CD4-positive, alpha-beta memory T cell (primary cell): ENCODE measurements around the gene STARD4. TPM values are rescaled to one million over a fixed set of nuclear protein-coding genes. Genes with fewer than 3 reads are reported as not detected.

Source experiments
- CTCF ChIA-PET: fragments of 350-600 bp; sonication (Branson Sonifier 250); formaldehyde crosslinking; loops from one replicate; lab custom pipeline; 2021; ENCODE audit warnings: inconsistent platforms; ENCODE audit not compliant: partially characterized antibody; lab: Charles Lee
- POLR2A ChIA-PET: fragments of 350-600 bp; sonication (Branson Sonifier 250); formaldehyde crosslinking; loops from one replicate; lab custom pipeline; 2021; ENCODE audit not compliant: partially characterized antibody; lab: Charles Lee
- DNase-seq, 5 donors: peaks; one replicate each; pipeline versions ENCODE4 v3.0.0 to v3.0.0-alpha.2; 2020 to 2022; ENCODE audit warnings: mixed read lengths in 1 of 5
- H3K27ac ChIP-seq: one replicate; pipeline ENCODE4 v1.7.0; 2013; ENCODE audit warnings: low read depth, low read length
- H3K27me3 ChIP-seq: 2 replicates; pipeline ENCODE4 v1.7.0; 2013; ENCODE audit warnings: mild to moderate bottlenecking, low read length, moderate library complexity; ENCODE audit not compliant: insufficient read depth
- H3K36me3 ChIP-seq: 2 replicates; pipeline ENCODE4 v1.7.0; 2013; ENCODE audit warnings: mild to moderate bottlenecking, low read length, moderate library complexity; ENCODE audit not compliant: insufficient read depth
- H3K4me1 ChIP-seq: 2 replicates; pipeline ENCODE4 v1.7.0; 2013; ENCODE audit warnings: mild to moderate bottlenecking, low read length, moderate library complexity; ENCODE audit not compliant: insufficient read depth
- H3K4me3 ChIP-seq, 2 donors: one replicate each; pipeline ENCODE4 v1.7.0; 2013; ENCODE audit warnings: low read length in 2 of 2, mild to moderate bottlenecking in 1 of 2
- H3K9me3 ChIP-seq, 2 donors: one replicate each; pipeline ENCODE4 v1.7.0; 2013; ENCODE audit warnings: low read length in 2 of 2, control low read depth in 1 of 2; ENCODE audit not compliant: control insufficient read depth in 1 of 2
- H3K27ac Mint-ChIP-seq, 7 donors: one replicate each; pipeline ENCODE4 v1.8.0; 2020 to 2021; ENCODE audit warnings: mixed read lengths in 7 of 7, mild to moderate bottlenecking in 6 of 7, inconsistent platforms in 3 of 7, moderate library complexity in 3 of 7
- H3K27me3 Mint-ChIP-seq, 2 donors: one replicate each; pipeline ENCODE4 v1.8.0; 2020 to 2021; ENCODE audit warnings: mixed read lengths in 2 of 2
- H3K36me3 Mint-ChIP-seq, 2 donors: one replicate each; pipeline ENCODE4 v1.8.0; 2020 to 2021; ENCODE audit warnings: mixed read lengths in 2 of 2, inconsistent platforms in 1 of 2, mild to moderate bottlenecking in 1 of 2
- H3K4me1 Mint-ChIP-seq, 4 donors: one replicate each; pipeline ENCODE4 v1.8.0; 2020 to 2021; ENCODE audit warnings: mixed read lengths in 4 of 4, mild to moderate bottlenecking in 1 of 4
- H3K4me3 Mint-ChIP-seq, 8 donors: one replicate each; pipeline ENCODE4 v1.8.0; 2020 to 2021; ENCODE audit warnings: mixed read lengths in 8 of 8, mild to moderate bottlenecking in 7 of 8, moderate library complexity in 6 of 8, inconsistent platforms in 3 of 8
- H3K9me3 Mint-ChIP-seq, 8 donors: one replicate each; pipeline ENCODE4 v1.8.0; 2020 to 2021; ENCODE audit warnings: mixed read lengths in 8 of 8, mild to moderate bottlenecking in 5 of 8, inconsistent platforms in 3 of 8, moderate library complexity in 1 of 8
- intact Hi-C: fragments of 100-400 bp; cut with micrococcal nuclease; formaldehyde crosslinking; loops from one replicate; pipeline ENCODE4 v1.15.1; 2023
- polyA plus RNA-seq, 2 donors: library from polyadenylated mRNA; unstranded; fragments of 300-500 nt; fragmentation: Illumina TruSeq; gene quantifications; one replicate each; pipeline ENCODE4 v1.2.3, GENCODE V29; 2021
- total RNA-seq, 2 experiments: library from RNA; stranded (reverse); gene quantifications; one replicate each; pipeline ENCODE4 v1.2.3, GENCODE V29; 2021

STARD4 gene
- 10 to 100 TPM; 12.4 to 17.2 TPM for total RNA-seq
- 1 to 10 TPM; 4.5 to 5.5 TPM for polyA plus RNA-seq

GRCh38 chr5:111512375-111513130 is at the start of gene STARD4:
STARD4 (minus strand) TSS chr5:111512535; CDS start chr5:111507433, 5,102 bp downstream.
- H3K4me1 Mint-ChIP-seq = peaks cover 24 to 48% (median 29%) of the 10 kb centered on the region in 4 donors
- H3K36me3 Mint-ChIP-seq = peaks cover 0 to 10% of the 10 kb centered on the region in 2 donors

GRCh38 chr5:111559680-111560079 is 47.3 kb upstream of the STARD4 start:
- H3K4me3 ChIP-seq = no peak overlapping the region
- Mint-ChIP-seq H3K4me3 (no peak overlapping the region), H3K27ac (no peak overlapping the region), H3K27me3 (peaks cover 9 to 11% of the 10 kb centered on the region in 2 donors), H3K9me3 (peaks cover 2 to 16% (median 13%) of the 10 kb centered on the region in 8 donors), H3K4me1 (no peaks in the 10 kb centered on the region), H3K36me3 (peaks cover 0 to 3% of the 10 kb centered on the region in 2 donors)
- no peaks in the 10 kb centered on the region for H3K9me3 ChIP-seq
- ChIA-PET POLR2A (no interaction called here), CTCF (interaction anchor here (1.8 kb wide), 1 partner anchor 9 kb away, joined by 6 read pairs; no protein-coding TSS in a partner anchor)
- DNase-seq = no peak
- intact Hi-C loops = no loop called here
- H3K36me3 ChIP-seq = no peaks in the 10 kb centered on the region
- peaks cover 12% of the 10 kb centered on the region for H3K27me3 ChIP-seq
- H3K4me1 ChIP-seq = no peaks in the 10 kb centered on the region
- no peak overlapping the region for H3K27ac ChIP-seq

More at GRCh38 chr5:111512375-111513130, at the start of gene STARD4:
- Histone ChIP-seq H3K9me3 (no peaks in the 10 kb centered on the region), H3K4me3 (peak within 1 kb of the TSS; percentile 37 to 77), H3K27me3 (no peaks in the 10 kb centered on the region), H3K36me3 (no peaks in the 10 kb centered on the region), H3K4me1 (peaks cover 35% of the 10 kb centered on the region), H3K27ac (peak within 1 kb of the TSS; percentile 77)
- Mint-ChIP-seq H3K4me3 (peak within 1 kb of the TSS; percentile 98 to 99 (median 98)), H3K9me3 (peaks cover 0 to 3% (median 0%) of the 10 kb centered on the region in 8 donors), H3K27ac (peak within 1 kb of the TSS; percentile 94 to 99 (median 97)), H3K27me3 (no peaks in the 10 kb centered on the region)
- DNase-seq = peak; percentile 91 to 95 (median 93)
- CTCF ChIA-PET = interaction anchor here (0.9 to 4.5 kb wide), 5 partner anchors 11 to 634 kb away, joined by 3 to 24 read pairs (median 4); no protein-coding TSS in a partner anchor
- POLR2A ChIA-PET = interaction anchor here (0.8 to 3.2 kb wide), 9 partner anchors 9 to 648 kb away, joined by 3 to 16 read pairs (median 5); no protein-coding TSS in a partner anchor
- intact Hi-C loops = loop anchor here (1.0 to 10.0 kb wide), 4 partner anchors 18 to 2002 kb away; partner anchors contain the start of genes SLC25A46 and YTHDC2

- H3K27me3 Mint-ChIP-seq = peaks cover 9 to 11% of the 10 kb centered on the region in 2 donors
- peaks cover 0 to under 1% (median 0%) of the 10 kb centered on the region in 4 donors for H3K4me1 Mint-ChIP-seq
- Histone ChIP-seq H3K4me3 (no peak overlapping the region), H3K36me3 (no peaks in the 10 kb centered on the region), H3K27ac (no peak overlapping the region), H3K27me3 (peaks cover 12% of the 10 kb centered on the region), H3K4me1 (no peaks in the 10 kb centered on the region), H3K9me3 (no peaks in the 10 kb centered on the region)
- peaks cover 0 to 3% of the 10 kb centered on the region in 2 donors for H3K36me3 Mint-ChIP-seq
- ChIA-PET POLR2A (no interaction called here), CTCF (interaction anchor here (1.0 kb wide), 1 partner anchor 26 kb away, joined by 3 read pairs; no protein-coding TSS in a partner anchor)
- H3K9me3 Mint-ChIP-seq = peaks cover 2 to 16% (median 13%) of the 10 kb centered on the region in 8 donors
- intact Hi-C loops = no loop called here
- no peak overlapping the region for H3K4me3 Mint-ChIP-seq
- no peak for DNase-seq
- no peak overlapping the region for H3K27ac Mint-ChIP-seq
Measured at GRCh38 chr5:111557686-111558085, 45.4 kb upstream of the STARD4 start.

GRCh38 chr5:111557111-111557510 is 44.8 kb upstream of the STARD4 start:
- ChIA-PET CTCF (interaction anchor here (1.4 kb wide), 1 partner anchor 10 kb away, joined by 4 read pairs; no protein-coding TSS in a partner anchor), POLR2A (no interaction called here)
- H3K36me3 Mint-ChIP-seq = peaks cover 0 to 3% of the 10 kb centered on the region in 2 donors
- no peak overlapping the region for H3K27ac Mint-ChIP-seq
- intact Hi-C loops = no loop called here
- DNase-seq = no peak
- H3K9me3 Mint-ChIP-seq = peaks cover 2 to 16% (median 13%) of the 10 kb centered on the region in 8 donors
- no peaks in the 10 kb centered on the region for H3K4me1 ChIP-seq
- H3K4me1 Mint-ChIP-seq = peaks cover 0 to 6% (median 2%) of the 10 kb centered on the region in 4 donors
- H3K4me3 ChIP-seq = no peak overlapping the region
- no peak overlapping the region for H3K4me3 Mint-ChIP-seq
- peaks cover 7 to 9% of the 10 kb centered on the region in 2 donors for H3K27me3 Mint-ChIP-seq
- no peak overlapping the region for H3K27ac ChIP-seq
- H3K9me3 ChIP-seq = no peaks in the 10 kb centered on the region
- peaks cover 12% of the 10 kb centered on the region for H3K27me3 ChIP-seq
- H3K36me3 ChIP-seq = no peaks in the 10 kb centered on the region

- no peaks in the 10 kb centered on the region for H3K9me3 ChIP-seq
- no peak overlapping the region for H3K4me3 ChIP-seq
- peaks cover 3 to 12% (median 8%) of the 10 kb centered on the region in 4 donors for H3K4me1 Mint-ChIP-seq
- H3K27ac Mint-ChIP-seq = no peak overlapping the region
- peaks cover 7 to 8% of the 10 kb centered on the region in 2 donors for H3K27me3 Mint-ChIP-seq
- no peaks in the 10 kb centered on the region for H3K36me3 ChIP-seq
- DNase-seq = no peak
- H3K36me3 Mint-ChIP-seq = peaks cover 0 to 3% of the 10 kb centered on the region in 2 donors
- H3K4me1 ChIP-seq = peaks cover 3% of the 10 kb centered on the region
- no peak overlapping the region for H3K27ac ChIP-seq
- intact Hi-C loops = no loop called here
- H3K27me3 ChIP-seq = peaks cover 12% of the 10 kb centered on the region
- H3K9me3 Mint-ChIP-seq = peaks cover 2 to 16% (median 12%) of the 10 kb centered on the region in 8 donors
- ChIA-PET CTCF (interaction anchor here (1.2 to 1.4 kb wide), 2 partner anchors 9 to 11 kb away, joined by 4 to 5 read pairs; no protein-coding TSS in a partner anchor), POLR2A (no interaction called here)
- H3K4me3 Mint-ChIP-seq = no peak overlapping the region
Measured at GRCh38 chr5:111556501-111556900, 44.2 kb upstream of the STARD4 start.

- no peak for DNase-seq
- H3K27ac ChIP-seq = no peak overlapping the region
- Mint-ChIP-seq H3K27ac (no peak overlapping the region), H3K9me3 (peaks cover 2 to 15% (median 12%) of the 10 kb centered on the region in 8 donors), H3K36me3 (peaks cover 0 to 3% of the 10 kb centered on the region in 2 donors), H3K4me3 (no peak overlapping the region), H3K27me3 (peaks cover 6 to 7% of the 10 kb centered on the region in 2 donors), H3K4me1 (peaks cover 7 to 19% (median 15%) of the 10 kb centered on the region in 4 donors)
- CTCF ChIA-PET = interaction anchor here (1.2 to 1.4 kb wide), 2 partner anchors 8 to 10 kb away, joined by 4 to 5 read pairs; no protein-coding TSS in a partner anchor
- POLR2A ChIA-PET = no interaction called here
- peaks cover 9% of the 10 kb centered on the region for H3K27me3 ChIP-seq
- no peak overlapping the region for H3K4me3 ChIP-seq
- H3K9me3 ChIP-seq = no peaks in the 10 kb centered on the region
- peaks cover 10% of the 10 kb centered on the region for H3K4me1 ChIP-seq
- H3K36me3 ChIP-seq = no peaks in the 10 kb centered on the region
- intact Hi-C loops = no loop called here
Measured at GRCh38 chr5:111555760-111556159, 43.4 kb upstream of the STARD4 start.
